ENCODE data around the gene DRAP1.

GRCh38 chr11:65900125-65900898 is 18.9 kb upstream of the DRAP1 start, which contains the start of gene FOSL1:
- no peak for TF ChIP-seq EZH2phosphoT487 (IDR thresholded peaks at IDR 0.05; ENCODE audit: borderline replicate concordance, low read depth, low read length)
- TF ChIP-seq, protein P1, sequence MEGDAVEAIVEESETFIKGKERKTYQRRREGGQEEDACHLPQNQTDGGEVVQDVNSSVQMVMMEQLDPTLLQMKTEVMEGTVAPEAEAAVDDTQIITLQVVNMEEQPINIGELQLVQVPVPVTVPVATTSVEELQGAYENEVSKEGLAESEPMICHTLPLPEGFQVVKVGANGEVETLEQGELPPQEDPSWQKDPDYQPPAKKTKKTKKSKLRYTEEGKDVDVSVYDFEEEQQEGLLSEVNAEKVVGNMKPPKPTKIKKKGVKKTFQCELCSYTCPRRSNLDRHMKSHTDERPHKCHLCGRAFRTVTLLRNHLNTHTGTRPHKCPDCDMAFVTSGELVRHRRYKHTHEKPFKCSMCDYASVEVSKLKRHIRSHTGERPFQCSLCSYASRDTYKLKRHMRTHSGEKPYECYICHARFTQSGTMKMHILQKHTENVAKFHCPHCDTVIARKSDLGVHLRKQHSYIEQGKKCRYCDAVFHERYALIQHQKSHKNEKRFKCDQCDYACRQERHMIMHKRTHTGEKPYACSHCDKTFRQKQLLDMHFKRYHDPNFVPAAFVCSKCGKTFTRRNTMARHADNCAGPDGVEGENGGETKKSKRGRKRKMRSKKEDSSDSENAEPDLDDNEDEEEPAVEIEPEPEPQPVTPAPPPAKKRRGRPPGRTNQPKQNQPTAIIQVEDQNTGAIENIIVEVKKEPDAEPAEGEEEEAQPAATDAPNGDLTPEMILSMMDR (conservative IDR thresholded peaks at IDR 0.05; ENCODE audit: low read length): no peak

Measured in OCI-LY7 (cell line).